Measurements from ENCODE around the gene PDCD2. TPM values are rescaled to one million over a fixed set of nuclear protein-coding genes. Genes with fewer than 3 reads are reported as not detected.

The PDCD2 gene
- total and polyA plus RNA-seq, 9 of the 15 experiments (the other 6 are each of a cell fraction or from before 2014, with no cell fraction given) = 67.3 to 430 (median 318) TPM

DNA sequence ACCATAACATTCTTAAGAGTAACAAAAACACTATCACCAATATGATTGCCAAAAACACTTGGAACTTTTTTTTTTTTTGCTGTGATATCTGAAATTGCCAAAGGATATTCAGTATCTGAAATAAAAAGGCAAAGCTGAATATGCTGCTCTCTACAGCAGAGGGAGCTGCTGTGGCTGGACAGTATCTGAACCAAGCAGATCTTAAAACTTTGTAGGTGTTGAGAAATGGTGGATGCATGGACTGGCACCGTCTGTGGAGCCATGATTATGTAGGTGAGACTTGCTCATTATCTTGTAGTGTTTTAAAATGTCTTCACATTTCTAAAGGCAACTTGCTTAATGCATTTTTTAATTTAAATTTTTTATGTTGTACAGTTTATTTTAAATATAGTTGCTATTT is 9.2 kb downstream of the PDCD2 start (continued):
- TF ChIP-seq, protein P1, sequence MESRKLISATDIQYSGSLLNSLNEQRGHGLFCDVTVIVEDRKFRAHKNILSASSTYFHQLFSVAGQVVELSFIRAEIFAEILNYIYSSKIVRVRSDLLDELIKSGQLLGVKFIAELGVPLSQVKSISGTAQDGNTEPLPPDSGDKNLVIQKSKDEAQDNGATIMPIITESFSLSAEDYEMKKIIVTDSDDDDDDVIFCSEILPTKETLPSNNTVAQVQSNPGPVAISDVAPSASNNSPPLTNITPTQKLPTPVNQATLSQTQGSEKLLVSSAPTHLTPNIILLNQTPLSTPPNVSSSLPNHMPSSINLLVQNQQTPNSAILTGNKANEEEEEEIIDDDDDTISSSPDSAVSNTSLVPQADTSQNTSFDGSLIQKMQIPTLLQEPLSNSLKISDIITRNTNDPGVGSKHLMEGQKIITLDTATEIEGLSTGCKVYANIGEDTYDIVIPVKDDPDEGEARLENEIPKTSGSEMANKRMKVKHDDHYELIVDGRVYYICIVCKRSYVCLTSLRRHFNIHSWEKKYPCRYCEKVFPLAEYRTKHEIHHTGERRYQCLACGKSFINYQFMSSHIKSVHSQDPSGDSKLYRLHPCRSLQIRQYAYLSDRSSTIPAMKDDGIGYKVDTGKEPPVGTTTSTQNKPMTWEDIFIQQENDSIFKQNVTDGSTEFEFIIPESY (CRISPR knock-in tag; IDR thresholded peaks at IDR 0.05) = peak; percentile 50; the same call in 1 of the 2 replicates
- TF ChIP-seq ZNF134 (CRISPR knock-in tag; conservative IDR thresholded peaks at IDR 0.05) (no peak), ZNF408 (CRISPR knock-in tag; IDR thresholded peaks at IDR 0.05; ENCODE audit: low read depth) (no peak), SPI1 (IDR thresholded peaks at IDR 0.05; ENCODE audit: borderline replicate concordance, low read depth, low read length) (no peak), ARNT (IDR thresholded peaks at IDR 0.05) (0 out of 4 replicates have a peak, but pooled peaks of 1 of the 2 experiments have one; percentile 42), RBM25 (IDR thresholded peaks at IDR 0.05; ENCODE audit: low read depth, low read length, severe bottlenecking) (no peak), PCBP2 (IDR thresholded peaks at IDR 0.05; ENCODE audit: low read depth, low read length, poor library complexity, severe bottlenecking) (no peak), MTA3 (IDR thresholded peaks at IDR 0.05; ENCODE audit: borderline replicate concordance) (no peak), HLTF (IDR thresholded peaks at IDR 0.05) (no peak), ARHGAP35 (IDR thresholded peaks at IDR 0.05; ENCODE audit: partially characterized antibody) (no peak), ETV5 (CRISPR knock-in tag; IDR thresholded peaks at IDR 0.05; ENCODE audit: low read depth) (no peak), CCNT2 (IDR thresholded peaks at IDR 0.05; ENCODE audit: borderline replicate concordance, extremely low read depth, insufficient read length, low read depth, low read length) (no peak), POLR2AphosphoS2 (IDR thresholded peaks at IDR 0.05; ENCODE audit: low read length) (peak; percentile 69; the same call in 1 of the 2 replicates), NR1H2 (CRISPR knock-in tag; IDR thresholded peaks at IDR 0.05) (no peak)
- TF ChIP-seq, protein P2, sequence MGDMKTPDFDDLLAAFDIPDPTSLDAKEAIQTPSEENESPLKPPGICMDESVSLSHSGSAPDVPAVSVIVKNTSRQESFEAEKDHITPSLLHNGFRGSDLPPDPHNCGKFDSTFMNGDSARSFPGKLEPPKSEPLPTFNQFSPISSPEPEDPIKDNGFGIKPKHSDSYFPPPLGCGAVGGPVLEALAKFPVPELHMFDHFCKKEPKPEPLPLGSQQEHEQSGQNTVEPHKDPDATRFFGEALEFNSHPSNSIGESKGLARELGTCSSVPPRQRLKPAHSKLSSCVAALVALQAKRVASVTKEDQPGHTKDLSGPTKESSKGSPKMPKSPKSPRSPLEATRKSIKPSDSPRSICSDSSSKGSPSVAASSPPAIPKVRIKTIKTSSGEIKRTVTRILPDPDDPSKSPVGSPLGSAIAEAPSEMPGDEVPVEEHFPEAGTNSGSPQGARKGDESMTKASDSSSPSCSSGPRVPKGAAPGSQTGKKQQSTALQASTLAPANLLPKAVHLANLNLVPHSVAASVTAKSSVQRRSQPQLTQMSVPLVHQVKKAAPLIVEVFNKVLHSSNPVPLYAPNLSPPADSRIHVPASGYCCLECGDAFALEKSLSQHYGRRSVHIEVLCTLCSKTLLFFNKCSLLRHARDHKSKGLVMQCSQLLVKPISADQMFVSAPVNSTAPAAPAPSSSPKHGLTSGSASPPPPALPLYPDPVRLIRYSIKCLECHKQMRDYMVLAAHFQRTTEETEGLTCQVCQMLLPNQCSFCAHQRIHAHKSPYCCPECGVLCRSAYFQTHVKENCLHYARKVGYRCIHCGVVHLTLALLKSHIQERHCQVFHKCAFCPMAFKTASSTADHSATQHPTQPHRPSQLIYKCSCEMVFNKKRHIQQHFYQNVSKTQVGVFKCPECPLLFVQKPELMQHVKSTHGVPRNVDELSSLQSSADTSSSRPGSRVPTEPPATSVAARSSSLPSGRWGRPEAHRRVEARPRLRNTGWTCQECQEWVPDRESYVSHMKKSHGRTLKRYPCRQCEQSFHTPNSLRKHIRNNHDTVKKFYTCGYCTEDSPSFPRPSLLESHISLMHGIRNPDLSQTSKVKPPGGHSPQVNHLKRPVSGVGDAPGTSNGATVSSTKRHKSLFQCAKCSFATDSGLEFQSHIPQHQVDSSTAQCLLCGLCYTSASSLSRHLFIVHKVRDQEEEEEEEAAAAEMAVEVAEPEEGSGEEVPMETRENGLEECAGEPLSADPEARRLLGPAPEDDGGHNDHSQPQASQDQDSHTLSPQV (IDR thresholded peaks at IDR 0.05) = peak; percentile 54; the same call in 1 of the 2 replicates
- TF ChIP-seq, protein P3, sequence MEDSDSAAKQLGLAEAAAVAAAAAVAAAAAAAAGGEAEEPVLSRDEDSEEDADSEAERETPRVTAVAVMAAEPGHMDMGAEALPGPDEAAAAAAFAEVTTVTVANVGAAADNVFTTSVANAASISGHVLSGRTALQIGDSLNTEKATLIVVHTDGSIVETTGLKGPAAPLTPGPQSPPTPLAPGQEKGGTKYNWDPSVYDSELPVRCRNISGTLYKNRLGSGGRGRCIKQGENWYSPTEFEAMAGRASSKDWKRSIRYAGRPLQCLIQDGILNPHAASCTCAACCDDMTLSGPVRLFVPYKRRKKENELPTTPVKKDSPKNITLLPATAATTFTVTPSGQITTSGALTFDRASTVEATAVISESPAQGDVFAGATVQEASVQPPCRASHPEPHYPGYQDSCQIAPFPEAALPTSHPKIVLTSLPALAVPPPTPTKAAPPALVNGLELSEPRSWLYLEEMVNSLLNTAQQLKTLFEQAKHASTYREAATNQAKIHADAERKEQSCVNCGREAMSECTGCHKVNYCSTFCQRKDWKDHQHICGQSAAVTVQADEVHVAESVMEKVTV (CRISPR knock-in tag; IDR thresholded peaks at IDR 0.05) = peak; percentile 25; the same call in 1 of the 2 replicates
- TF ChIP-seq, protein P4, sequence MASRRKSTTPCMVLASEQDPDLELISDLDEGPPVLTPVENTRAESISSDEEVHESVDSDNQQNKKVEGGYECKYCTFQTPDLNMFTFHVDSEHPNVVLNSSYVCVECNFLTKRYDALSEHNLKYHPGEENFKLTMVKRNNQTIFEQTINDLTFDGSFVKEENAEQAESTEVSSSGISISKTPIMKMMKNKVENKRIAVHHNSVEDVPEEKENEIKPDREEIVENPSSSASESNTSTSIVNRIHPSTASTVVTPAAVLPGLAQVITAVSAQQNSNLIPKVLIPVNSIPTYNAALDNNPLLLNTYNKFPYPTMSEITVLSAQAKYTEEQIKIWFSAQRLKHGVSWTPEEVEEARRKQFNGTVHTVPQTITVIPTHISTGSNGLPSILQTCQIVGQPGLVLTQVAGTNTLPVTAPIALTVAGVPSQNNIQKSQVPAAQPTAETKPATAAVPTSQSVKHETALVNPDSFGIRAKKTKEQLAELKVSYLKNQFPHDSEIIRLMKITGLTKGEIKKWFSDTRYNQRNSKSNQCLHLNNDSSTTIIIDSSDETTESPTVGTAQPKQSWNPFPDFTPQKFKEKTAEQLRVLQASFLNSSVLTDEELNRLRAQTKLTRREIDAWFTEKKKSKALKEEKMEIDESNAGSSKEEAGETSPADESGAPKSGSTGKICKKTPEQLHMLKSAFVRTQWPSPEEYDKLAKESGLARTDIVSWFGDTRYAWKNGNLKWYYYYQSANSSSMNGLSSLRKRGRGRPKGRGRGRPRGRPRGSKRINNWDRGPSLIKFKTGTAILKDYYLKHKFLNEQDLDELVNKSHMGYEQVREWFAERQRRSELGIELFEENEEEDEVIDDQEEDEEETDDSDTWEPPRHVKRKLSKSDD (conservative IDR thresholded peaks at IDR 0.05; ENCODE audit: low read length) = no peak

Data from K562 (cell line).